ENCODE measurements around the gene EXOC6B. TPM values are rescaled to one million over a fixed set of nuclear protein-coding genes. Genes with fewer than 3 reads are reported as not detected.

Gene EXOC6B
- total RNA-seq, 1 donor from 2014 or later, result 32.2 TPM

DNA sequence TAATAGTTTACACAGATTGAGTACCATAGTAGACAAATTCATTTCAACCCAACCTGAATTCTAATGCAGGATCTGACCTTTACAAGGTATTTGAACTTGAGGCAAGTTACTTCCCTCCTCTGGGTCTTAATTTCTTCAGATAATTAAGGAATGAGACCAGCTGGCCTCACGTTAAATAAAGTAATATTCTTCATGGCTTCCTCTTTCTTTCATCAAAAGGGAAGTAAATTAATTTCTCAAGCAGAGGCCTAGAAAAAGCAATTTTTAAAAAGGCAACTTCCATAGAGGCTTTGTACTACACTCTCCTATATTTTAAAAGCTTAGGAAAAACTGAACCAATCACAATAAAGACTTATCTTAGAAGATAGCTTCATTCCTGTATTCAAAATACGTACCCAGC, 109.2 kb downstream of the EXOC6B start:
- H3K27me3 Mint-ChIP-seq (ENCODE audit: low read depth), result no peaks in the 10 kb centered on the region
- no peaks in the 10 kb centered on the region for H3K9me3 Mint-ChIP-seq (ENCODE audit: low read depth)
- H3K36me3 Mint-ChIP-seq (ENCODE audit: low read depth), result peaks cover 16% of the 10 kb centered on the region
- DNase-seq (ENCODE audit: low spot score), result no peak
- no peak overlapping the region for H3K4me3 Mint-ChIP-seq (ENCODE audit: unreplicated experiment)
- TF ChIP-seq, protein P1, sequence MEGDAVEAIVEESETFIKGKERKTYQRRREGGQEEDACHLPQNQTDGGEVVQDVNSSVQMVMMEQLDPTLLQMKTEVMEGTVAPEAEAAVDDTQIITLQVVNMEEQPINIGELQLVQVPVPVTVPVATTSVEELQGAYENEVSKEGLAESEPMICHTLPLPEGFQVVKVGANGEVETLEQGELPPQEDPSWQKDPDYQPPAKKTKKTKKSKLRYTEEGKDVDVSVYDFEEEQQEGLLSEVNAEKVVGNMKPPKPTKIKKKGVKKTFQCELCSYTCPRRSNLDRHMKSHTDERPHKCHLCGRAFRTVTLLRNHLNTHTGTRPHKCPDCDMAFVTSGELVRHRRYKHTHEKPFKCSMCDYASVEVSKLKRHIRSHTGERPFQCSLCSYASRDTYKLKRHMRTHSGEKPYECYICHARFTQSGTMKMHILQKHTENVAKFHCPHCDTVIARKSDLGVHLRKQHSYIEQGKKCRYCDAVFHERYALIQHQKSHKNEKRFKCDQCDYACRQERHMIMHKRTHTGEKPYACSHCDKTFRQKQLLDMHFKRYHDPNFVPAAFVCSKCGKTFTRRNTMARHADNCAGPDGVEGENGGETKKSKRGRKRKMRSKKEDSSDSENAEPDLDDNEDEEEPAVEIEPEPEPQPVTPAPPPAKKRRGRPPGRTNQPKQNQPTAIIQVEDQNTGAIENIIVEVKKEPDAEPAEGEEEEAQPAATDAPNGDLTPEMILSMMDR (IDR thresholded peaks at IDR 0.05), result no peak
- H3K27ac Mint-ChIP-seq (ENCODE audit: unreplicated experiment), result no peak overlapping the region
- peaks cover 10% of the 10 kb centered on the region for H3K4me1 Mint-ChIP-seq (ENCODE audit: low read depth)

DNA sequence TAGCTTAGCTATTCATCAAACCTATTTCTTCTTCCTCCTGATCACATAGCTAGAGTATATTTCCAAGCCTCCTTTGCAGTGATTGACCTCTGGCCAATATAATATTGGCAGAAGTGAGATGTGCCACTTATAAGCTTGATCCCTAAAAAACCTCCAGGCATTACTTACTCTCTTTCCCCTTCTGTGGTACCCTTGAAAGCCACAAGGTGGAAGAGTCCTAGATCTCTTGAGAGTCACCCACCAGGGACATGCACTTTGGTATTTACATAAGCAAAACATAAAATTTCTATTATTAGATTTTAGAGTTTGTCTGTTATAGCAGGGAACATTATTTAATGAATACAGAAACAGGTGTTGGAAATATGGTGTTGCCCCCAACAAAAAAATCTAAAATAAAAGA, 112.0 kb downstream of the EXOC6B start:
- Mint-ChIP-seq H3K4me1 (ENCODE audit: low read depth) (peaks cover 4% of the 10 kb centered on the region), H3K27me3 (ENCODE audit: low read depth) (no peaks in the 10 kb centered on the region), H3K4me3 (ENCODE audit: unreplicated experiment) (no peak overlapping the region), H3K36me3 (ENCODE audit: low read depth) (peaks cover 13% of the 10 kb centered on the region), H3K9me3 (ENCODE audit: low read depth) (no peaks in the 10 kb centered on the region), H3K27ac (ENCODE audit: unreplicated experiment) (no peak overlapping the region)
- no peak for DNase-seq (ENCODE audit: low spot score)
- TF ChIP-seq, protein P1 (IDR thresholded peaks at IDR 0.05), result peak; percentile 19

GRCh38 chr2:72712977-72713376, 112.9 kb downstream of the EXOC6B start:
- TF ChIP-seq, protein P1 (IDR thresholded peaks at IDR 0.05), result no peak
- H3K9me3 Mint-ChIP-seq (ENCODE audit: low read depth), result no peaks in the 10 kb centered on the region
- H3K27me3 Mint-ChIP-seq (ENCODE audit: low read depth), result no peaks in the 10 kb centered on the region
- no peak overlapping the region for H3K4me3 Mint-ChIP-seq (ENCODE audit: unreplicated experiment)
- peaks cover 4% of the 10 kb centered on the region for H3K4me1 Mint-ChIP-seq (ENCODE audit: low read depth)
- no peak overlapping the region for H3K27ac Mint-ChIP-seq (ENCODE audit: unreplicated experiment)
- DNase-seq (ENCODE audit: low spot score), result no peak
- H3K36me3 Mint-ChIP-seq (ENCODE audit: low read depth), result peaks cover 11% of the 10 kb centered on the region

- Mint-ChIP-seq H3K36me3 (ENCODE audit: low read depth) (peaks cover 11% of the 10 kb centered on the region), H3K9me3 (ENCODE audit: low read depth) (no peaks in the 10 kb centered on the region), H3K27ac (ENCODE audit: unreplicated experiment) (no peak overlapping the region), H3K4me1 (ENCODE audit: low read depth) (peaks cover 4% of the 10 kb centered on the region), H3K4me3 (ENCODE audit: unreplicated experiment) (no peak overlapping the region), H3K27me3 (ENCODE audit: low read depth) (no peaks in the 10 kb centered on the region)
- TF ChIP-seq, protein P1 (IDR thresholded peaks at IDR 0.05), result no peak
- no peak for DNase-seq (ENCODE audit: low spot score)
These were observed 113.5 kb downstream of the EXOC6B start for GRCh38 chr2:72712304-72712703.

- no peaks in the 10 kb centered on the region for H3K9me3 Mint-ChIP-seq (ENCODE audit: low read depth)
- peaks cover 4% of the 10 kb centered on the region for H3K36me3 Mint-ChIP-seq (ENCODE audit: low read depth)
- no peak for DNase-seq (ENCODE audit: low spot score)
- H3K4me1 Mint-ChIP-seq (ENCODE audit: low read depth), result peaks cover 4% of the 10 kb centered on the region
- TF ChIP-seq, protein P1 (IDR thresholded peaks at IDR 0.05), result no peak
- no peaks in the 10 kb centered on the region for H3K27me3 Mint-ChIP-seq (ENCODE audit: low read depth)
- H3K4me3 Mint-ChIP-seq (ENCODE audit: unreplicated experiment), result no peak overlapping the region
- no peak overlapping the region for H3K27ac Mint-ChIP-seq (ENCODE audit: unreplicated experiment)
These were observed 115.2 kb downstream of the EXOC6B start for GRCh38 chr2:72710418-72711152.

Measured in chondrocyte (in vitro differentiated cells).